Omental fat pad (tissue), 4 donors: Measurements from ENCODE around the gene NPB. TPM values are rescaled to one million over a fixed set of nuclear protein-coding genes. Genes with fewer than 3 reads are reported as not detected.

Experiments used
- ATAC-seq: fragments of 150-250 bp; one replicate; pipeline ENCODE4 v1.9.1; 2016; ENCODE audit warnings: mild to moderate bottlenecking, moderate library complexity; ENCODE audit not compliant: low FRiP score
- DNase-seq: peaks from one replicate; pipeline ENCODE4 v3.0.0-alpha.2; 2019; ENCODE audit warnings: low spot score
- CTCF ChIP-seq, 3 donors: fragments of 450-650 bp; IDR thresholded peaks; one replicate each; pipeline ENCODE4 v1.5.1; 2016 to 2017; ENCODE audit warnings: antibody characterized with exemption in 3 of 3, mild to moderate bottlenecking in 3 of 3, moderate library complexity in 2 of 3
- total RNA-seq, 4 donors: library from RNA; depleted of rRNA; stranded (reverse); fragments of >200 nt; gene quantifications; one replicate each; pipeline ENCODE4 v1.1.0, GENCODE V29; 2016

NPB gene
- total RNA-seq, 4 donors from 2014 or later: 1.4 TPM; not detected in 3

GRCh38 chr17:81891303-81891552, 10.8 kb upstream of the NPB start:
- ATAC-seq (no peak), DNase-seq (no peak)
- no peak for TF ChIP-seq CTCF (IDR thresholded peaks at IDR 0.05)

- DNase-seq (no peak), ATAC-seq (no peak)
- no peak for TF ChIP-seq CTCF (IDR thresholded peaks at IDR 0.05)
Measured at GRCh38 chr17:81895400-81895799, 6.6 kb upstream of the NPB start.

GRCh38 chr17:81898029-81898866, 3.8 kb upstream of the NPB start:
- TF ChIP-seq CTCF (IDR thresholded peaks at IDR 0.05): no peak
- DNase-seq (no peak), ATAC-seq (no peak)

GRCh38 chr17:81898885-81899284, 3.2 kb upstream of the NPB start:
- no peak for DNase-seq
- TF ChIP-seq CTCF (IDR thresholded peaks at IDR 0.05): no peak
- no peak for ATAC-seq

GRCh38 chr17:81899514-81900166, 2.4 kb upstream of the NPB start:
- no peak for DNase-seq
- no peak for TF ChIP-seq CTCF (IDR thresholded peaks at IDR 0.05)
- ATAC-seq: no peak

GRCh38 chr17:81900181-81900820, 1.7 kb upstream of the NPB start:
- no peak for ATAC-seq
- DNase-seq: no peak
- no peak for TF ChIP-seq CTCF (IDR thresholded peaks at IDR 0.05)
